ENCODE data around the gene CLNS1A. TPM values are rescaled to one million over a fixed set of nuclear protein-coding genes. Genes with fewer than 3 reads are reported as not detected.

CLNS1A gene
- polyA plus RNA-seq, 1 donor: 102 TPM

Other genes starting within 250 kb of the CLNS1A start
- gene PAK1, start 163.7 kb downstream of the CLNS1A start, polyA plus RNA-seq (ENCODE audit: insufficient read length): 98.0 TPM
- 1.5 TPM for gene AQP11, start 47.8 kb downstream of the CLNS1A start, polyA plus RNA-seq (ENCODE audit: insufficient read length)
- gene RSF1, start 182.9 kb upstream of the CLNS1A start, polyA plus RNA-seq (ENCODE audit: insufficient read length): 31.8 TPM
- gene AAMDC, start 183.3 kb upstream of the CLNS1A start, polyA plus RNA-seq (ENCODE audit: insufficient read length): 45.5 TPM